GM19395 (cell line): ENCODE data around the gene MYO5B.
"Not testable (repeated sequence)": the region's sequence is repeated elsewhere in the genome, so short reads cannot be mapped to it uniquely, and the experiment has no call there.

ENCODE experiments used
- ATAC-seq: cut with Tn5 transposase; IDR thresholded peaks from one replicate; pipeline ENCODE4 v1.9.1; 2021; ENCODE audit warnings: mild to moderate bottlenecking, moderate library complexity; ENCODE audit not compliant: unreplicated experiment

MYO5B gene

DNA sequence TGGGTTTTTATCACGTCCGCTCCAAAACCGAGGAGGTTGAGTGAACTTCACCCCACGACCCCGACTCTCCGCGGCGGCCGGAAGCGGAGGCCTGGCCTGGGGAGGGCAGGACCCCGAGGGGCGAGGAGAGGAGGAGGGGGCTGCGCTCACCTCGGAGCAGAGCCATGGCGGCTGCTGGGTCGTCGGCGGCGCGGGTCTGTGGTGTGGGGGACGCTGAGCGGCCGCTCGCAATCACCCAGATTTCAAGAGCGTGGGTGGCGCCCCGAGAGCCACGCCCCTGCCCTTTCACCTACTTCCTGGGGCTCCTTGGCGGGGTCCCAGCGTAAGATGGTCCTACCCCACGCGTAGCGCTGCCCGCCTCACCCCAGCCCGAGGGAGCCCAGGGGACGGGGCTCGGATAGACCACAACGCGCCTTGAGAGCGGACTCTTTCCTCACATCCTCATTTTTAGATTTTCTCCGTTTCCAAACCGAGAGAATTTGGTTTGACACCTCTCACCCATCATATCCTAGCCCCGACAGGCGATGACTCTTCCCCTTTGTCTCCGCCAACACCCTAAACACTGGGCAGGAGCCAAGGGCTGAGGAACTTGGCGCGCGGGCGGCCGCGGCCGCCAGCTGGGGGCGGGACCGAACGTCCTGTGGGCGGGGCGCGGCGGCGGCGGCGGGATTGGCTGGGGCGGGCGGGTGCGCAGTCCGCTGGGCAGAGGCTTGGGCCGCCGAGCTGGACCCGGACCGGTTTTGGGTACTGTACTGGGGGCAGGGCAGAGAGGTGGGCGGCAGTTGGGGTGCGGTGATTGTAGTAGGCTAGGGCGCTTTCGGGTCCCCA, 381.4 kb downstream of the MYO5B start, which contains the start of gene ACAA2:
ACAA2 (minus strand) TSS at position 215 of the 828 bp plus-strand sequence; CDS start at position 166, 49 bp downstream.
- ATAC-seq = peak; percentile 83

DNA sequence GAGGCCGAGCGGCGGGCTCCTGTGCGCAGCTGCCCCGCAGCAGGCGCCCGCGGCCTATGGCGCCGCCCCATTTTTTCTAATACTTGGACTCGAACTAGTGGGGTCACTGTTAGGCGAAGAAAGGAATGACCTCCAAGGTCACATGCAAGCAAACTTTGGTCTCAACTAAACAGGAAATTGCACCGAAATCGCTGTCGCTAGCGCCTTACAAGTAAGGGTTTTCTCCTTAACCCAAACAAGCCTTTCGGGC, 382.0 kb downstream of the MYO5B start:
- peak; percentile 34 for ATAC-seq

DNA sequence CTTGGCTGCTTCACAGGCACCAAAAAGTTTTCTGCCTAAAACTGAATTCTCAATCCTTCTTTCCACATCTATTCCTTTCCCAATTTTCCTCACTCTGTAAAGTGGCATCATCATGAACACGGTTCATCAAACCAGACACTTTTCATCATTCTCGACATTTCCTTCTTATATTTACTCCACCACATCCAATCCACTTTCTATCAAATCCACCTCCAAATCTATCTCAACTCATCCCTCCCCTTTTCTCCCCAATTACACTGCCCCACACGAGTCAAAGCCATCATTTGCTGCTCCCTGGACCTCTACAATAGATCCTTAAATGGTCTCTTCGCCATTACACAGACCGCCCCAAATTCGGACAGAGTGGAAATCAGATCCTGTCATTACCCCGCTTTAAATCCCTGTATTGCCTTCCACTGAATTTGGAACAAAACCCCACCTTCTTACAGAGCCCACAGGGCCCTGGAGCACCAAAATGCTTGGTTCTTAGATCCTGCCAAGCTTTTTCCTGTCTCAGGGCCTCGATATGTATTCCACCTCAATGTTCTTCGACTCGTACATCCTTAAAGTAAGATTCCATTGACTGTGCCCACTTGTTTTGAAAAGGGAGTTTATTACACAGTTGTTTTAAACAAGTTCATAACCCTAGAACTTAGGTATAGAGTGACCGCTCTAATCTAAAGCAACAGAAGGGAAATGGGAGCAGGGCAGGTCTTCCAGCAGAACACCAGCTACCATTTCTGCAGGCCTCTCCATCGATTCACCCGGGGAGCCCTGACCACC, 382.5 kb downstream of the MYO5B start:
- ATAC-seq = no peak

- no peak for ATAC-seq
Observed at GRCh38 chr18:49811151-49811938, 383.6 kb downstream of the MYO5B start.

DNA sequence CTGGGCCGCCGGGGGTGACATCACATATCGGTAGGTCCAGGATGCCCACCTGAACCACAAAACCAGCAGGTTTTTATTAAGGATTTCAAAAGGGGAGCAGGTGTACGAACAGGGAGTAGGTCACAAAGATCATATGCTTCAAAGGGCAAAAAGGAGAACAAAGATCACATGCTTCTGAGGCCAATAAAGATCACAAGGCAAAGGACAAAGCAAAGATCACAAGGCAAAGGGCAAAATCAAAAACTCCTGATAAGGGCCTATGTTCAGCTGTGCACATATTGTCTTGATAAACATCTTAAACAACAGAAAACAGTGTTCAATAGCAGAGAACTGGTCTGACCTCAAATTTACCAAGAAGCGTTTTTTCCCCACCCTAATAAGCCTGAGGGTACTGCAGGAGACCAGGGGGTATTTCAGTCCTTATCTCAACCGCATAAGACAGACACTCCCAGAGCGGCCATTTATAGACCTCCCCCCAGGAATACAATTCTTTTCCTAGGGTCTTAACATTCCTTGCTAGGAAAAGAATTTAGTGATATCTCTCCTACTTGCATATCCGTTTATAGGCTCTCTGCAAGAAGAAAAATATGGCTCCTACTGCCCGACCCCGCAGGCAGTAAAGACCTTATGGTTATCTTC, 386.3 kb downstream of the MYO5B start:
- ATAC-seq = not testable (repeated sequence)

DNA sequence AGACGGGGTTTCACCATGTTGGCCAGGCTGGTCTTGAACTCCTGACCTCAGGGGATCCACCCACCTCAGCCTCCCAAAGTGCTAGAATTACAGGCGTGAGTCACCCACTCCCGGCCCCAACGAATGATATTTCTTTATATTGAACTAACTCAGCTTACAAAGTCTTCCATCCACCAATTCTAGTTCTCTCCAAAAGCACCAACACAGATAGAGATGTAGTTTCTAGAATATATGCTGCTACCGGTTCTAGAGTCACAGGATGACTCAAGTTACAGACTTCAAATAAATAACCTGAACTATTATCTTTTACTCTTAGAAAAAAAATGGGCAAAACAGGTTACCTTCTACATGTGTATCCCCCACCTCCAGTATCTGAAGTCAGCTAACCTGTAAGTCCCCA, 390.9 kb downstream of the MYO5B start:
- no peak for ATAC-seq

GRCh38 chr18:49802623-49803022, 392.3 kb downstream of the MYO5B start:
- ATAC-seq = no peak

DNA sequence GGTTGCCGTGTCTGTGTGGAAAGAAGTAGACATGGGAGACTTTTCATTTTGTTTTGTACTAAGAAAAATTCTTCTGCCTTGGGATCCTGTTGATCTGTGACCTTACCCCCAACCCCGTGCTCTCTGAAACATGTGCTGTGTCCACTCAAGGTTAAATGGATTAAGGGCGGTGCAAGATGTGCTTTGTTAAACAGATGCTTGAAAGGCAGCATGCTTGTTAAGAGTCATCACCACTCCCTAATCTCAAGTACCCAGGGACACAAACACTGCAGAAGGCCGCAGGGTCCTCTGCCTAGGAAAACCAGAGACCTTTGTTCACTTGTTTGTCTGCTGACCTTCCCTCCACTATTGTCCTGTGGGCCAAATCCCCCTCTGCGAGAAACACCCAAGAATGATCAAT, 394.5 kb downstream of the MYO5B start:
- ATAC-seq = not testable (repeated sequence)

DNA sequence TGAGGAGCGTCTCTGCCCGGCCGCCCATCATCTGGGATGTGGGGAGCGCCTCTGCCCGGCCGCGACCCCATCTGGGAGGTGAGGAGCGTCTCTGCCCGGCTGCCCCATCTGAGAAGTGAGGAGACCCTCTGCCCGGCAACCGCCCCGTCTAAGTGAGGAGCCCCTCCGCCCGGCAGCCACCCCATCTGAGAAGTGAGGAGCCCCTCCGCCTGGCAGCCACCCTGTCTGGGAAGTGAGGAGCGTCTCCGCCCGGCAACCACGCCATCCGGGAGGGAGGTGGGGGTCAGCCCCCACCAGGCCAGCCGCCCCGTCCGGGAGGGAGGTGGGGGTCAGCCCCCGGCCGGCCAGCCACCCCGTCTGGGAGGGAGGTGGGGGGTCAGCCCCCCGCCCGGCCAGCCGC, 395.1 kb downstream of the MYO5B start:
- ATAC-seq = not testable (repeated sequence)

- ATAC-seq = no peak
Observed at GRCh38 chr18:49798001-49798400, 396.9 kb downstream of the MYO5B start.

GRCh38 chr18:49795612-49796552, 399.1 kb downstream of the MYO5B start:
- no peak for ATAC-seq

DNA sequence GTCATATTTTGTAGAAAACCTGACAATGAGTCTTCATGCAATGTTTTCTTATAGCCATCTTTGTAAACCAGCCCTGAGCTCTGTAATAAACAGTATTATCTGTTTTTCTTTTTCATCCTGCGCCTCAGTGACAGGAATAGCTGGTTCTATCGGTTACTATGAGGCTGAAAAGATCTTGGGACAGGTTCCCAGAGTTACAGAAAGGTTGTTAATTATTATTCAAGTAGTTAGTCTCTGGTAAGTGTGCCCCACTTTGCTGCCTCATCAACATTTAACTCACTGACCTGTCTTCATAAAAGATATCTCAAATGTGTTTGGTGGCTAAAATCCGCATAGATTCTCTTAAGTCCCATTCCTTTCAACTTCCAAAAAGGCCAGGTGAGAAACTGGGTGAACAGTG, 400.2 kb downstream of the MYO5B start:
- ATAC-seq = no peak

DNA sequence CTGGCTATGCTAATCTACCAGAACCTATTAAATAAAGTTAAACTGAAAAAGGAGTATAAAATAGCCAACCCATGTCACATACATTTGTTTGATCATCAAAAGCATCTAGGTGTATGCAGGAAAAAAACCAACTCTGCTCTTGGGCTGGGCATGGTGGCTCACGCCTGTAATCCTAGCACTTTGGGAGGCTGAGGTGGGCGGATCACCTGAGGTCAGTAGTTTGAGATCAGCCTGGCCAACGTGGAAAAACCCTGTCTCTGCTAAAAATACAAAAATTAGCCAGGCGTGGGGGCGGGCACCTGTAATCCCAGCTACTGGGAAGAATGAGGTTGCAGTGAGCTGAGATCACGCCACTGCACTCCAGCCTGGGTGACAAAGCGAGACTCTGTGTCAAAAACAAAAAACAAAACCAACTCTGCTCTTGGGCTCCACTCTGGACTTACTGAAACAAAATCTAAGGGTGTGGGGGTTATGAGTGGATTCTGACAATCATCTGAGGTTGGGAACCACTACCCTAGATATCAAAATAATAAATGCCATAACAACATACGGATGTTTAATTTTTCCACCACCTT, 405.3 kb downstream of the MYO5B start:
- ATAC-seq = not testable (repeated sequence)

- peak; percentile 69 for ATAC-seq
Observed at GRCh38 chr18:49788327-49788898, 406.5 kb downstream of the MYO5B start.

- no peak for ATAC-seq
Observed at GRCh38 chr18:49786019-49786720, 408.8 kb downstream of the MYO5B start.

- no peak for ATAC-seq
Observed at GRCh38 chr18:49784427-49785185, 410.3 kb downstream of the MYO5B start.

DNA sequence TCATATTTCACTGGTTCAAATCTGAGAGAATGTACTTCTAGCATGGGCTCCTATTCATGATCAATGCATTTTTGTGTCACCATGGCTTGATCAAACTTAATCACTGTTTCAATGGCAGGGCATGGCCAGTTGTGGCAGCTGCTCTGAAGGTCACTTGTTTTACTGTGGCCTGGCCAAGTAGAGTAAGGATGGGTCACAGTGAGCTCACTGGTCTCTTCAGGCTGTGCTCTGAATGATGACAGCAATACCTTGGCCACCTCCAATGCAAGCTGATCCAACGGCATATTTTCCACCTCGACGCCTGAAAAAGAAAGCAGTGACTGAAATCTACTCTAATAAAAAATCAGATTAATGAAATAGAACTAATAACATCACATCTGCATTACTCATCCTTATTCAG, 411.3 kb downstream of the MYO5B start:
- not testable (repeated sequence) for ATAC-seq
